GM23338 (cell line): Measurements from ENCODE around the gene NMNAT1.

Experiments used
- CREB1 ChIP-seq: fragments of 250-450 bp; sonication (Bioruptor Pico); IDR thresholded peaks from 2 replicates; pipeline ENCODE4 v1.5.0; 2020; ENCODE audit warnings: low read depth, mild to moderate bottlenecking, moderate library complexity
- CTCF ChIP-seq, 2 experiments: fragments of 200-600 bp in 1 of 2; sonication (generic) in 1 of 2; conservative IDR thresholded peaks; 2 replicates each; pipeline versions ENCODE4 v1.5.1 to v1.6.1; 2016 to 2017; ENCODE audit warnings: antibody characterized with exemption in 2 of 2, low read depth in 2 of 2, mild to moderate bottlenecking in 2 of 2, moderate library complexity in 1 of 2
- EZH2 ChIP-seq: fragments of 200-600 bp; sonication (generic); IDR thresholded peaks from one replicate; pipeline ENCODE4 v1.8.0; 2017; ENCODE audit warnings: antibody characterized with exemption, mild to moderate bottlenecking, low read depth; ENCODE audit not compliant: unreplicated experiment
- EZH2phosphoT487 ChIP-seq: fragments of 200-600 bp; sonication (generic); IDR thresholded peaks from one replicate; pipeline ENCODE4 v1.8.1; 2018; ENCODE audit warnings: antibody characterized with exemption; ENCODE audit not compliant: unreplicated experiment
- JUNB ChIP-seq: IDR thresholded peaks from one replicate; pipeline ENCODE4 v1.6.1; 2016; ENCODE audit warnings: antibody characterized with exemption; ENCODE audit not compliant: unreplicated experiment
- POLR2AphosphoS5 ChIP-seq: IDR thresholded peaks from 2 replicates; pipeline ENCODE4 v1.6.1; 2016; ENCODE audit warnings: antibody characterized with exemption, low read depth
- REST ChIP-seq: IDR thresholded peaks from one replicate; pipeline ENCODE4 v1.6.1; 2018; ENCODE audit warnings: antibody characterized with exemption; ENCODE audit not compliant: unreplicated experiment
- STAT1 ChIP-seq: IDR thresholded peaks from one replicate; pipeline ENCODE4 v1.6.1; 2016; ENCODE audit warnings: antibody characterized with exemption; ENCODE audit not compliant: unreplicated experiment
- ZNF114 ChIP-seq: fragments of 250-450 bp; sonication (Bioruptor Pico); IDR thresholded peaks from 2 replicates; pipeline ENCODE4 v1.5.0; 2020; ENCODE audit warnings: mild to moderate bottlenecking, moderate library complexity
- TF ChIP-seq, protein P1 (sequence below): IDR thresholded peaks from 2 replicates; pipeline ENCODE4 v1.6.1; 2016; ENCODE audit warnings: antibody characterized with exemption

DNA sequence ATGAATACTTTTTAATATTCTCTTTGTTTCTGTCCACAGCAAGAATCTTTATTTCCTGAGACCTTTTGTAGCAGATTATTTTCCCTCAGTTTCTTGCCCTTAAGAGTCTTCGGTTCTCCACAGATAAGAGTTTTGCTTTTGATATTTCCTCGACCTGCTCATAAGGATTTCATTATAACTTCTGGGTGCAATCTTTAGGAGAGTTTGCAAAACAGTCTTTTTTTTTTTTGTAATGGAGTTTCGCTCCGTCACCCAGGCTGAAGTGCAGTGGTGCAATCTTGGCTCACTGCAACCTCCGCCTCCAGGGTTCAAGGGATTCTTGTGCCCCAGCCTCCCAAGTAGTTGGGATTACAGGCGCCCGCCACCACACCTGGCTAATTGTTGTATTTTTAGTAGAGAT, 79.4 kb downstream of the NMNAT1 start:
- no peak for TF ChIP-seq CTCF (conservative IDR thresholded peaks at IDR 0.05; ENCODE audit: low read depth in 2 of 2)
- TF ChIP-seq POLR2AphosphoS5, result no peak
- TF ChIP-seq EZH2phosphoT487, result no peak
- TF ChIP-seq, protein P1, sequence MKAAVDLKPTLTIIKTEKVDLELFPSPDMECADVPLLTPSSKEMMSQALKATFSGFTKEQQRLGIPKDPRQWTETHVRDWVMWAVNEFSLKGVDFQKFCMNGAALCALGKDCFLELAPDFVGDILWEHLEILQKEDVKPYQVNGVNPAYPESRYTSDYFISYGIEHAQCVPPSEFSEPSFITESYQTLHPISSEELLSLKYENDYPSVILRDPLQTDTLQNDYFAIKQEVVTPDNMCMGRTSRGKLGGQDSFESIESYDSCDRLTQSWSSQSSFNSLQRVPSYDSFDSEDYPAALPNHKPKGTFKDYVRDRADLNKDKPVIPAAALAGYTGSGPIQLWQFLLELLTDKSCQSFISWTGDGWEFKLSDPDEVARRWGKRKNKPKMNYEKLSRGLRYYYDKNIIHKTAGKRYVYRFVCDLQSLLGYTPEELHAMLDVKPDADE, result no peak
- no peak for TF ChIP-seq CREB1 (CRISPR knock-in tag)
- no peak for TF ChIP-seq EZH2
- no peak for TF ChIP-seq REST
- no peak for TF ChIP-seq STAT1
- no peak for TF ChIP-seq ZNF114 (CRISPR knock-in tag)
- no peak for TF ChIP-seq JUNB
